ENCODE measurements around the gene C1orf141.

- TF ChIP-seq CTCF (IDR thresholded peaks at IDR 0.05), result no peak
- no peak for TF ChIP-seq POLR2A (IDR thresholded peaks at IDR 0.05)
These were observed 8.5 kb downstream of the C1orf141 start for GRCh38 chr1:67126111-67126746.
